Measurements from ENCODE around the gene DBP. TPM values are rescaled to one million over a fixed set of nuclear protein-coding genes. Genes with fewer than 3 reads are reported as not detected.

DBP gene
- total RNA-seq, 3 donors from 2014 or later (not counting 1 experiment from before 2014, with no cell fraction given) = 16.4 to 31.2 (median 24.3) TPM

- WGBS (ENCODE audit: insufficient coverage) = 6% methylated on average over 37 of the region's 37 CpGs
- Histone ChIP-seq H3K27me3 (ENCODE audit: control insufficient read depth, insufficient read depth, low read length) (no peaks in the 10 kb centered on the region), H3K4me1 (ENCODE audit: control insufficient read depth, insufficient read depth, low read length) (peaks cover 67% of the 10 kb centered on the region), H3K4me3 (ENCODE audit: low read length) (peak overlapping the region; percentile 26), H3K27ac (ENCODE audit: low read length) (peak overlapping the region; percentile 70), H3K36me3 (ENCODE audit: control insufficient read depth, insufficient read depth, low read length) (peaks cover 33% of the 10 kb centered on the region), H3K9me3 (ENCODE audit: control insufficient read depth, insufficient read depth, low read length) (no peaks in the 10 kb centered on the region)
- intact Hi-C loops (cut with micrococcal nuclease) = loop anchor here (5.0 to 10.0 kb wide), 6 partner anchors 43 to 1008 kb away; partner anchors contain the start of genes GYS1, PPP1R15A, RRAS and RUVBL2
- DNase-seq = peak; percentile 83 to 95
- Mint-ChIP-seq H3K9me3 (peaks cover 0 to 4% of the 10 kb centered on the region in 2 donors), H3K36me3 (no peaks in the 10 kb centered on the region), H3K27ac (peak overlapping the region; percentile 85 to 99), H3K4me1 (peaks cover 35 to 46% of the 10 kb centered on the region in 2 donors), H3K27me3 (ENCODE audit: low read depth in 2 of 2) (no peaks in the 10 kb centered on the region), H3K4me3 (peak overlapping the region; percentile 86)
- ATAC-seq = peak; percentile 13 to 33 (median 24)
- TF ChIP-seq CTCF (IDR thresholded peaks at IDR 0.05) = no peak
These were observed 2.5 kb downstream of the DBP start for GRCh38 chr19:48634424-48635262.

- no peaks in the 10 kb centered on the region for H3K27me3 Mint-ChIP-seq (ENCODE audit: low read depth in 2 of 2)
- Histone ChIP-seq H3K27ac (ENCODE audit: low read length) (peak overlapping the region; percentile 64), H3K4me1 (ENCODE audit: control insufficient read depth, insufficient read depth, low read length) (peaks cover 66% of the 10 kb centered on the region), H3K36me3 (ENCODE audit: control insufficient read depth, insufficient read depth, low read length) (peaks cover 37% of the 10 kb centered on the region), H3K9me3 (ENCODE audit: control insufficient read depth, insufficient read depth, low read length) (no peaks in the 10 kb centered on the region), H3K27me3 (ENCODE audit: control insufficient read depth, insufficient read depth, low read length) (no peaks in the 10 kb centered on the region), H3K4me3 (ENCODE audit: low read length) (peak overlapping the region; percentile 13)
- H3K27ac Mint-ChIP-seq = peak overlapping the region; percentile 85 to 99
- ATAC-seq = no peak
- peaks cover 0 to 4% of the 10 kb centered on the region in 2 donors for H3K9me3 Mint-ChIP-seq
- no peak for TF ChIP-seq CTCF (IDR thresholded peaks at IDR 0.05)
- no peak for DNase-seq
- peaks cover 34 to 41% of the 10 kb centered on the region in 2 donors for H3K4me1 Mint-ChIP-seq
- H3K36me3 Mint-ChIP-seq = no peaks in the 10 kb centered on the region
- intact Hi-C loops (cut with micrococcal nuclease) = loop anchor here (10.0 kb wide), 2 partner anchors 241 to 361 kb away; partner anchors contain the start of genes GYS1, PPP1R15A and RUVBL2
- WGBS (ENCODE audit: insufficient coverage) = 70% methylated on average over 7 of the region's 7 CpGs
- H3K4me3 Mint-ChIP-seq = peak overlapping the region; percentile 86
These were observed 3.2 kb downstream of the DBP start for GRCh38 chr19:48634036-48634342.

DNA sequence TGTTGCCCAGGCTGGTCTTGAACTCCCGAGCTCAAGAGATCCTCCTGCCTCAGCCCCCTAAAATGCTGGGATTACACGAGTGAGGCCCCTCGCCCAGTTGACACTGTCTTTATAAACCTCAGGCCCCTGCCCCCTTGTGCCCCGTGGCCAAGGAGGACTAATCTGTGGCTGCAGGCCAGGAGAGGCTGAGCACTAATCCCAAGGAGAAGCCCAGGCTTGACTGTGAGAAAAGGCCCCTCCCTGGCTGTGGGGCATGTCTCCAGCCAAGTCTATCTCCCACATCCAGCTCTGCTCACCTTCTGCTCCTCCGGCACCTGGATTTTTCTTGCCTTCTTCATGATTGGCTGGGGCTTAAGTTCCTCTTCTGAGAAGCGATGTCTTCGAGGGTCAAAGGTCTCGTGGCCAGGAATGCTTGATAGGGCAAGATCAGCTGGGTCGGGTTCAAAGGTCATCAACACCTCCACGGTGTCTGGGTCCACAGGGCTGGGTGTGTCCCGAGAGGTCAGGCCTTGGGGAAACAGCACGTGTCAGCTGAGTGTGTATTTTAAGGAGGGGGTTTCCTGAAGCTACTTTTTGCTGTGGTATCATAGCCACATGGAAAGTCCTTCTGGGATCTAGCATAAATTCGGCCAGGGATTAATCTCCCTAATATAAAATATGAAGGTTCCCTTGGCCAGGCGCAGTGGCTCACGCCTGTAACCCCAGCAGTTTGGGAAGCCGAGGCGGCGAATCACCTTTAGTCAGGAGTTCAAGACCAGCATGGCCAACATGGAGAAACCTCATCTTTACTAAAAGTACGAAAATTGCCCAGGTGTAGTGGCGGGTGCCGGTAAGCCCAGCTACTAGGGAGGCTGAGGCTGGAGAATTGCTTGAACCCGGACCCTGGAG, 3.8 kb downstream of the DBP start:
- ATAC-seq = no peak
- Histone ChIP-seq H3K9me3 (ENCODE audit: control insufficient read depth, insufficient read depth, low read length) (no peaks in the 10 kb centered on the region), H3K27me3 (ENCODE audit: control insufficient read depth, insufficient read depth, low read length) (no peaks in the 10 kb centered on the region), H3K4me3 (ENCODE audit: low read length) (no peak overlapping the region), H3K4me1 (ENCODE audit: control insufficient read depth, insufficient read depth, low read length) (peaks cover 66% of the 10 kb centered on the region), H3K36me3 (ENCODE audit: control insufficient read depth, insufficient read depth, low read length) (peaks cover 37% of the 10 kb centered on the region), H3K27ac (ENCODE audit: low read length) (peak overlapping the region; percentile 64)
- H3K27me3 Mint-ChIP-seq (ENCODE audit: low read depth in 2 of 2) = no peaks in the 10 kb centered on the region
- WGBS (ENCODE audit: insufficient coverage) = 90% methylated on average over 21 of the region's 22 CpGs
- H3K27ac Mint-ChIP-seq = peak overlapping the region; percentile 85 to 99
- peak in 1 of 2 donors; percentile 13 for DNase-seq
- peaks cover 0 to under 1% of the 10 kb centered on the region in 2 donors for H3K9me3 Mint-ChIP-seq
- intact Hi-C loops (cut with micrococcal nuclease) = loop anchor here (10.0 kb wide), 2 partner anchors 241 to 361 kb away; partner anchors contain the start of genes GYS1, PPP1R15A and RUVBL2
- H3K4me1 Mint-ChIP-seq = peaks cover 29 to 41% of the 10 kb centered on the region in 2 donors
- H3K4me3 Mint-ChIP-seq = peak overlapping the region; percentile 86
- H3K36me3 Mint-ChIP-seq = no peaks in the 10 kb centered on the region
- TF ChIP-seq CTCF (IDR thresholded peaks at IDR 0.05) = no peak

Data from natural killer cell (primary cell).